ENCODE results near the gene KATNAL2.

Gene KATNAL2

DNA sequence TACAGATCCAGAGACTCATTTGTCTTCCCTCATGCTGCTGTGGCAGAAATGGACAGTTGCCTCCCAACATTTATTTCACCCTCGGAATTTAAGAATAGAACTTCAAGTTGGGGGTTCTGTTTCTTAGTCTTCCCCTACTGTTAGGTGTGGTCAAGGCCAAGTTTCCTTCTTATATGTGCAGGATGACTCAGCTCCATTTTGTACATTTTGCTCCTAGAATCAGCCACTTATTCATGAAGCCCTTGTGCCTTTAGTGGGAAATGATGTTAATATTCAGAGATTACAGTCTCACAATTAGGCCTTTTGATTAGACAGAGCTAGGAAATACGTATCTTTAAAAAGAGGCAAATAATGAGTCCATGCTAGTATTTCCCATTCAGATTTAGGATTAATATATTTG is 164.2 kb downstream of the KATNAL2 start:
- Histone ChIP-seq H3K4me3 (ENCODE audit: extremely low read depth, insufficient read depth, low read length, poor library complexity, severe bottlenecking) (no peak overlapping the region), H3K9me3 (ENCODE audit: control insufficient read depth, low read length) (no peaks in the 10 kb centered on the region), H3K4me1 (ENCODE audit: control insufficient read depth, insufficient read depth, low read length, poor library complexity, severe bottlenecking) (no peaks in the 10 kb centered on the region), H3K27ac (ENCODE audit: low read depth, low read length, severe bottlenecking) (no peak overlapping the region), H3K36me3 (ENCODE audit: control insufficient read depth, insufficient read depth, low read length) (no peaks in the 10 kb centered on the region)
- WGBS, 2 experiments (ENCODE audit: insufficient coverage in 2 of 2), result no CpG with 5 or more reads among the region's 2 CpGs

DNA sequence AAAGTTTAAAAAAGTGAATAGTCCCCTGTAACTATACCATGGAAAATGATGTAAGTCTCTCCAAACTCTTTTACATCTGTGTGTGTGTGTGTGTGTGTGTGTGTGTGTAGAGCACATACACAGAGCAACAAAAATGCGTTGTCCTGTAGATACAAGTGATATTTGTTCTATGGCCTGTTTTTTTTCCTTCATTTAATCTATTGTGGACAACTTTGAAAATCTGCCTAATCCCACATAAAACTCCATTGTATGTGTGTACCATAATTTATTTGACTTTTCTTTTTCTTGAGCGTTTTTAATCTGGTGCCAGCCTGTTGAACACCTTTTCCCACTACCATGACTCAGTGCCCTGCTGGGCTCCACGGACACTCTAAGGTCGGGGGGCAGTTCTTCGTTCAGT is 170.3 kb downstream of the KATNAL2 start:
- Histone ChIP-seq H3K4me3 (ENCODE audit: extremely low read depth, insufficient read depth, low read length, poor library complexity, severe bottlenecking) (no peak overlapping the region), H3K27ac (ENCODE audit: low read depth, low read length, severe bottlenecking) (no peak overlapping the region), H3K9me3 (ENCODE audit: control insufficient read depth, low read length) (no peaks in the 10 kb centered on the region), H3K36me3 (ENCODE audit: control insufficient read depth, insufficient read depth, low read length) (no peaks in the 10 kb centered on the region), H3K4me1 (ENCODE audit: control insufficient read depth, insufficient read depth, low read length, poor library complexity, severe bottlenecking) (no peaks in the 10 kb centered on the region)
- no CpG with 5 or more reads among the region's 5 CpGs for WGBS, 2 experiments (ENCODE audit: insufficient coverage in 2 of 2)

DNA sequence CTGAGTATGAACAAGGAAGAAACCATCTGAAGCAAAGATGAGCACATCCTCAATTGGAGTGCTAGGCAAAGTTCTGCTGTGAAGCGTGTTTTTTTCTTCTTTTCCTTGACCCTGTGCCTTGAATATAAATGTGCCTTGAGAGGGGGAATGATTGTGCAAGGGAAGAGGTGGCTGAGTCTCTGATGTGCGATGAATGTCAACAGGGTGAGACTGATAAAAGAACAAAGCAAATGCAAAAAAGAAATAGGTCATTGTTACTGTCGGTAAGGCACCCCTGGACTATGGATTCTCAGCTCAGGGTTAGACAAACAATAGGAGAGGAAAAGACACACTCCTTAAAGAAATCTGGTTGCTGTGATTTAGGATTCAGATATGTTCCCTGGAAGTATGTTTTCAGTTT is 178.4 kb downstream of the KATNAL2 start:
- Histone ChIP-seq H3K9me3 (ENCODE audit: control insufficient read depth, low read length) (no peaks in the 10 kb centered on the region), H3K4me3 (ENCODE audit: extremely low read depth, insufficient read depth, low read length, poor library complexity, severe bottlenecking) (no peak overlapping the region), H3K27ac (ENCODE audit: low read depth, low read length, severe bottlenecking) (no peak overlapping the region), H3K4me1 (ENCODE audit: control insufficient read depth, insufficient read depth, low read length, poor library complexity, severe bottlenecking) (no peaks in the 10 kb centered on the region), H3K36me3 (ENCODE audit: control insufficient read depth, insufficient read depth, low read length) (no peaks in the 10 kb centered on the region)
- WGBS, 2 experiments (ENCODE audit: insufficient coverage in 2 of 2), result 70 to 80% methylated on average over 2 to 3 of the region's 3 CpGs

DNA sequence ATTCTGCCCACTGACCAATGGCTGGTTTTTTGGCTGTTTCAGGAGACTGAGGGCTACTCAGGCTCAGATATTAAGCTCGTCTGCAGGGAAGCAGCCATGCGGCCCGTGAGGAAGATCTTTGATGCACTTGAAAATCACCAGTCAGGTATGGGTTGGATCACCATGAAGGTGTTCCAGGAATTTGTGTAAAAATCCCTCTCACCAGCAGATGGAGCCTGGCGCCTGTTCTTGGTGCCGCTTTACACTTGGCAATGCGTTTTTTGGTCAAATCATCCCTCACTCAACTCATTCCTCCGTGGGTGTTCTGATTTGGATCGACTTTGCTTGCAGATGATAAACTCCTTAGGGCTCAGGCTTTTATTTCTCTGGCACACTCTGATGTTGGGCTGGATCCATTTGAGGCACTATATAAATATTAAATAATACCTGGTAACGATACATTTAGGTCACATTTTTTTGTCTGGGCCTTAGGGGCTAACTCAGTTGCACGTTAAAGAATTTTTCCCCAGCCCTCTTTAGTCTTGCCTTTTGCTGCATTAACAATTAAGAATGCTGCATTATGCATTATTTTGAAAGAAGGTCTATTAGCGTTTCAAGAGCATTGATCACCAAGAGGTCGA is 182.9 kb downstream of the KATNAL2 start:
- peaks cover 16% of the 10 kb centered on the region for H3K36me3 ChIP-seq (ENCODE audit: control insufficient read depth, insufficient read depth, low read length)
- H3K27ac ChIP-seq (ENCODE audit: low read depth, low read length, severe bottlenecking), result no peak overlapping the region
- H3K4me1 ChIP-seq (ENCODE audit: control insufficient read depth, insufficient read depth, low read length, poor library complexity, severe bottlenecking), result no peaks in the 10 kb centered on the region
- H3K9me3 ChIP-seq (ENCODE audit: control insufficient read depth, low read length), result no peaks in the 10 kb centered on the region
- WGBS, 2 experiments (ENCODE audit: insufficient coverage in 2 of 2), result 30 to 51% methylated on average over 9 of the region's 12 CpGs
- H3K4me3 ChIP-seq (ENCODE audit: extremely low read depth, insufficient read depth, low read length, poor library complexity, severe bottlenecking), result no peak overlapping the region

DNA sequence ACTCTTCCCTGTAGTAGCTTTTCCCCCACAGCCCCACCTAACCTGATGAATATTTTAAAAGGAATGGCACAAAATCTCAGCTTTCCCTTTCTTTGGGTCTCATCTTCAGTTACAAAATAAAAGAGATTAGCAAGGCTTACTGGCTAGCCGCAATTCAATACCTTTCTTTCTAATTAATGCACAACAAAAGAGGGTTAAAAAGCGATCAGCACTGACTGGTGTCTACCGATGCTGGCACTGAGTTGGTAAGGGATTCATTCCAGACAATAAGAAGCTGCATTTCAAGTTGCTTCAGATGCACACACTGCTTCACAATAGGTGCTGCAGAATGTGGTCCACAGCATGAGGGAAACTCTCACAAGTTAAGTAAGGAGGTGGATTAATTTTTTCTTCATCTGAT is 191.0 kb downstream of the KATNAL2 start:
- Histone ChIP-seq H3K27ac (ENCODE audit: low read depth, low read length, severe bottlenecking) (no peak overlapping the region), H3K4me1 (ENCODE audit: control insufficient read depth, insufficient read depth, low read length, poor library complexity, severe bottlenecking) (no peaks in the 10 kb centered on the region), H3K9me3 (ENCODE audit: control insufficient read depth, low read length) (no peaks in the 10 kb centered on the region), H3K36me3 (ENCODE audit: control insufficient read depth, insufficient read depth, low read length) (peaks cover 68% of the 10 kb centered on the region), H3K4me3 (ENCODE audit: extremely low read depth, insufficient read depth, low read length, poor library complexity, severe bottlenecking) (no peak overlapping the region)
- WGBS, 2 experiments (ENCODE audit: insufficient coverage in 2 of 2), result 55 to 75% methylated on average over 2 to 3 of the region's 3 CpGs

DNA sequence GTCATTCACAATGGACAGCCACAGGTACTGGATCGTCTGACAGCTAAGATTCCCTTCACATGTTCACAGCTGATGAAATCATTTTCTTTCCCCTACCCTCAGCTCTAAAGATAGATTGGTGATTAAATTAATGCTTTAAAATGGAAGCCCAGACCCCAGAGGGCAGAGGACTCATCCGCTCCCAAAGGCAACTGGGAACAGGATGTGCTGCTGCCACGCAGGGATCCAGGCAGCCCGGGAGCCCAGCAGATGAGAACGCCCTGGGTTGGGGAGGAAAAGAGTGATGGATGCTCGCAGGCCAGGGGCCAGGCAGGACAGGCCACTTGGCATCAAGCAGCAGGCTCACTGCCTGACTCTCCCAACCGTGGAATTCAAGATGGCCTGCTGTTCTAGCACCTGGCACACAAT is 191.6 kb downstream of the KATNAL2 start:
- H3K4me1 ChIP-seq (ENCODE audit: control insufficient read depth, insufficient read depth, low read length, poor library complexity, severe bottlenecking), result no peaks in the 10 kb centered on the region

DNA sequence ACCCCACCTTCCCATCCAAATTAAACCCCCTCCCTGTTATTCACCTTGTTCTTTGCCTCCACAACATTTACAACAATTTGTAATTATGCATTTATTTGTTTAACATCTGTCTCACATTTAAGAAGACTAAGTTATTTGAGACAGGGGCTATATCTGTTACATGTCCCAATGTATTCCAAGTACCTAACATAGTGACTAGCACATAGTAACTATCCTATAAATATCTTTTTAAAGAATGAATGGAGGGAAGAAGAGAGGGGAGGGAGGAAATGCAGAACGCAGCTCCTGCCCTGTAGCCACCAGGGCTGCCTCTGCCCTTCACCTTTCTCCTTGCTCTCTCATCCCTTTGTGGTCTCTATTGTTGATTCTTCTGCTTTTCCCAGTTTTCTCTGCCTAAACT is 192.3 kb downstream of the KATNAL2 start:
- Histone ChIP-seq H3K4me1 (ENCODE audit: control insufficient read depth, insufficient read depth, low read length, poor library complexity, severe bottlenecking) (no peaks in the 10 kb centered on the region), H3K9me3 (ENCODE audit: control insufficient read depth, low read length) (no peaks in the 10 kb centered on the region), H3K27ac (ENCODE audit: low read depth, low read length, severe bottlenecking) (no peak overlapping the region), H3K4me3 (ENCODE audit: extremely low read depth, insufficient read depth, low read length, poor library complexity, severe bottlenecking) (no peak overlapping the region), H3K36me3 (ENCODE audit: control insufficient read depth, insufficient read depth, low read length) (peaks cover 68% of the 10 kb centered on the region)
- WGBS, 2 experiments (ENCODE audit: insufficient coverage in 2 of 2), result no CpG with 5 or more reads among the region's 1 CpG

More for the DNA sequence above, 191.6 kb downstream of the KATNAL2 start:
- 84 to 93% methylated on average over 4 to 6 of the region's 7 CpGs for WGBS, 2 experiments (ENCODE audit: insufficient coverage in 2 of 2)
- H3K36me3 ChIP-seq (ENCODE audit: control insufficient read depth, insufficient read depth, low read length), result peaks cover 70% of the 10 kb centered on the region
- H3K9me3 ChIP-seq (ENCODE audit: control insufficient read depth, low read length), result no peaks in the 10 kb centered on the region
- H3K27ac ChIP-seq (ENCODE audit: low read depth, low read length, severe bottlenecking), result no peak overlapping the region
- H3K4me3 ChIP-seq (ENCODE audit: extremely low read depth, insufficient read depth, low read length, poor library complexity, severe bottlenecking), result no peak overlapping the region

DNA sequence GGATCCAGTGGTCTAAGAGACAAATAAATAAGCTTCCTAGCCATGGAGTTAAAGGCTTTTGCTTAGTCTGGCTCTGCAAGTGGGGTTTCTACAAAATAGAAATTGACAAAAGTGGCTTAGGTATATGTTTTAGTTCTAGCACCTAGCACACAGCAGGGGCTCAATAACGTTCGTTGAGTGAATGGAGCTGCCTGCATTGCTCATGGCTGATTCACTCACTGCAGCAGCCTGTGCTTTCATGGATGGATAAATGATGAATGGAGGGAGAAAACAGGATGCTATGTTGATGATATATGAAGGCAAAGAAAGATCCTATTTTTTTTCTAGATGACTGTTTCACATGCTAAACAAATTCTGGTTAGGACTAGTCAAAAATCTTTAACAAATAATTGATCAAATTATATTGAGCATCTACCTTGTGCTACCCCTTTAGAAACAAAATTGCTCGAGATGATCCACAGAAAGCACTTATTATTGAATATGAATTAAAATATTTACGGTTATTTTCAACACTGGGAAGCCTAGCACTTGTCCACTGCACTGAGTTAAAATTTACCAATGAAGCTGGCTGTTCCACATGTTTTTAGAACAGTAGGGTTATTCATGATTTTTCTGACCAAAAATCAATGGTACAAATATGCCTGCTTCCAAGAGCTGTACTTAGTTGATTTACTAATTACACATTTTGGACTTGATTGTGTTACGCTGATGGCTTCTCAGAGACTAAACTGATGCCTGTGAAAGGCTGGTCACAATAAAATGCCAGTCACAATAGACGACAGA is 193.3 kb downstream of the KATNAL2 start:
- no peak overlapping the region for H3K27ac ChIP-seq (ENCODE audit: low read depth, low read length, severe bottlenecking)
- H3K4me1 ChIP-seq (ENCODE audit: control insufficient read depth, insufficient read depth, low read length, poor library complexity, severe bottlenecking), result no peaks in the 10 kb centered on the region
- H3K4me3 ChIP-seq (ENCODE audit: extremely low read depth, insufficient read depth, low read length, poor library complexity, severe bottlenecking), result no peak overlapping the region
- 87 to 91% methylated on average over 4 of the region's 6 CpGs for WGBS, 2 experiments (ENCODE audit: insufficient coverage in 2 of 2)
- peaks cover 64% of the 10 kb centered on the region for H3K36me3 ChIP-seq (ENCODE audit: control insufficient read depth, insufficient read depth, low read length)
- H3K9me3 ChIP-seq (ENCODE audit: control insufficient read depth, low read length), result no peaks in the 10 kb centered on the region

DNA sequence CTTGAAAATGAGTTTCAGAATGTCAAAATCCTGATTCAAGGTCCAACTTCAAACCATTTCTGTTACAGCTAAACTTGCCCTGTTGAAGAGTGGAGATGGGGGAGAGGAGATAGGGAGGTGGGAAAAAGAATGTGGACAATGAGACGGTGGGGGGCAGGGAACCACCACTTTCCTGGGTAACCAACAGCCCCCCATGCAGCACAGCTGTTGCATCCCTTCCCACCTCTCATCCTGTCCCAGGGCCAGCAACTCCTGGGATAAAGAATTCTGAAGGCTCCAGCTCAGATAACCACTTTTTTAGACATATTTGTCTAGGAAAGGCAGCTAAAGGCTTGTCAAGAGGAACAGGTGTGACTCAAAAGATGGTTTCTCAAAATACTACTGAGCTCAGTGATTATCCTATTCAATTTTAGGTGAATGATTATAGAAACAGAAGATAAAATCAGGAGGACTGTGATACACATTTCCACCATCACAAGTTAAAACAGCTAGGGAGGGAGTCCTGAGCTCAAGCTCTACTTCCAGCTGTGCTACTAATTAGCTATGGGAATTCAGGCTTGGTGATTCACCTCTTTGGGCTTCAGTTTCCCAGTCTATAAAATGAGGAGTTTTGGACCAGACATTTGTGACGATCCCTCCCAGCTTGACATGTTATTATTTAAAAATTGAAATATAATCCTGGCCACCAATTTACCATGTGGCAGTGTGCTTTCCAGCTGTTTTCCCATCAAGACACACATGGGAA is 196.6 kb downstream of the KATNAL2 start:
- 60% methylated on average over 1 of the region's 2 CpGs; no CpG with 5 or more reads in 1 of the 2 experiments for WGBS, 2 experiments (ENCODE audit: insufficient coverage in 2 of 2)
- no peaks in the 10 kb centered on the region for H3K4me1 ChIP-seq (ENCODE audit: control insufficient read depth, insufficient read depth, low read length, poor library complexity, severe bottlenecking)
- no peak overlapping the region for H3K4me3 ChIP-seq (ENCODE audit: extremely low read depth, insufficient read depth, low read length, poor library complexity, severe bottlenecking)
- H3K9me3 ChIP-seq (ENCODE audit: control insufficient read depth, low read length), result no peaks in the 10 kb centered on the region
- no peak overlapping the region for H3K27ac ChIP-seq (ENCODE audit: low read depth, low read length, severe bottlenecking)
- H3K36me3 ChIP-seq (ENCODE audit: control insufficient read depth, insufficient read depth, low read length), result peaks cover 58% of the 10 kb centered on the region

DNA sequence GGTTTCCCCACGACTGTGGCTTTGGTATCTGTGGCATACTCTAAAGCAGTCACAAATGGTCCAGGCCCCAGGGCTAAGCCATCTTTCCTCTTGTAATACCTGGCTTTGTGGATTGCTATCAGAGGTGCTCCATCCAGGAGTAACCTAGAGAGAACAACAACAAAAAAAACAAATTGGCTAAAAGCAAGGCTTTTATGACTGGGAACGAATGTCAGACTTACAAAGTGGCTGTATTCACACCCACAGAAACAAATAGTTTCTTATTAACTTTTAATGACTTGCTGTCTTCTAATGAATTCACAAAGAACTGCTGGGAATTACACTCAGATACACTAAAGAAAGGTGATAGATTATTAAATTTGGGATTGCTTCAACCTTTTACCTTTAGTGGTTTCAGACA is 197.8 kb downstream of the KATNAL2 start:
- Histone ChIP-seq H3K4me3 (ENCODE audit: extremely low read depth, insufficient read depth, low read length, poor library complexity, severe bottlenecking) (no peak overlapping the region), H3K4me1 (ENCODE audit: control insufficient read depth, insufficient read depth, low read length, poor library complexity, severe bottlenecking) (no peaks in the 10 kb centered on the region), H3K27ac (ENCODE audit: low read depth, low read length, severe bottlenecking) (no peak overlapping the region), H3K36me3 (ENCODE audit: control insufficient read depth, insufficient read depth, low read length) (peaks cover 62% of the 10 kb centered on the region), H3K9me3 (ENCODE audit: control insufficient read depth, low read length) (no peaks in the 10 kb centered on the region)
- 67 to 83% methylated on average over 1 of the region's 2 CpGs for WGBS, 2 experiments (ENCODE audit: insufficient coverage in 2 of 2)
